Left colon (tissue), 2 donors: ENCODE data around the gene ZDHHC8. TPM values are rescaled to one million over a fixed set of nuclear protein-coding genes. Genes with fewer than 3 reads are reported as not detected.

Experiments
- ATAC-seq: fragments of 200-7000 bp; cut with Tn5 transposase; one replicate; pipeline ENCODE4 v1.9.1; 2020; ENCODE audit warnings: mild to moderate bottlenecking, moderate library complexity
- DNase-seq, 2 donors: peaks; one replicate each; pipeline ENCODE4 v3.0.0-alpha.2; 2020
- intact Hi-C, 2 donors: fragments of 100-400 bp; cut with DNase I in 1 of 2; cut with micrococcal nuclease in 1 of 2; formaldehyde crosslinking; loops; one replicate each; pipeline versions ENCODE4 v1.11.2 to v1.14.0; 2022; cut with DNase I, micrococcal nuclease
- long read RNA-seq: library from polyadenylated mRNA; unstranded; transcript quantifications from one replicate; pipeline ENCODE4 v2.0.0, GENCODE V29; 2021
- total RNA-seq, 2 donors: library from RNA; stranded (reverse); fragmentation: NEBNext Ultra II Directional; extraction: Animal tissue kit (Norgen Biotek cat#: 25700); gene quantifications; one replicate each; pipeline ENCODE4 v1.2.1, GENCODE V29; 2021
- donor health status: DM: no; HTN: no; CAD: no.
- donor health status: DM: yes; HTN: yes; CAD: no.

The ZDHHC8 gene, protein sequence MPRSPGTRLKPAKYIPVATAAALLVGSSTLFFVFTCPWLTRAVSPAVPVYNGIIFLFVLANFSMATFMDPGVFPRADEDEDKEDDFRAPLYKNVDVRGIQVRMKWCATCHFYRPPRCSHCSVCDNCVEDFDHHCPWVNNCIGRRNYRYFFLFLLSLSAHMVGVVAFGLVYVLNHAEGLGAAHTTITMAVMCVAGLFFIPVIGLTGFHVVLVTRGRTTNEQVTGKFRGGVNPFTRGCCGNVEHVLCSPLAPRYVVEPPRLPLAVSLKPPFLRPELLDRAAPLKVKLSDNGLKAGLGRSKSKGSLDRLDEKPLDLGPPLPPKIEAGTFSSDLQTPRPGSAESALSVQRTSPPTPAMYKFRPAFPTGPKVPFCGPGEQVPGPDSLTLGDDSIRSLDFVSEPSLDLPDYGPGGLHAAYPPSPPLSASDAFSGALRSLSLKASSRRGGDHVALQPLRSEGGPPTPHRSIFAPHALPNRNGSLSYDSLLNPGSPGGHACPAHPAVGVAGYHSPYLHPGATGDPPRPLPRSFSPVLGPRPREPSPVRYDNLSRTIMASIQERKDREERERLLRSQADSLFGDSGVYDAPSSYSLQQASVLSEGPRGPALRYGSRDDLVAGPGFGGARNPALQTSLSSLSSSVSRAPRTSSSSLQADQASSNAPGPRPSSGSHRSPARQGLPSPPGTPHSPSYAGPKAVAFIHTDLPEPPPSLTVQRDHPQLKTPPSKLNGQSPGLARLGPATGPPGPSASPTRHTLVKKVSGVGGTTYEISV
- total RNA-seq: 10 to 100 TPM; 36.9 to 37.0 TPM
- long read RNA-seq, partial matches to known transcripts: 6 of 18 reads
- long read RNA-seq, other reads (novel, unspliced or antisense): 12 of 18 reads

DNA sequence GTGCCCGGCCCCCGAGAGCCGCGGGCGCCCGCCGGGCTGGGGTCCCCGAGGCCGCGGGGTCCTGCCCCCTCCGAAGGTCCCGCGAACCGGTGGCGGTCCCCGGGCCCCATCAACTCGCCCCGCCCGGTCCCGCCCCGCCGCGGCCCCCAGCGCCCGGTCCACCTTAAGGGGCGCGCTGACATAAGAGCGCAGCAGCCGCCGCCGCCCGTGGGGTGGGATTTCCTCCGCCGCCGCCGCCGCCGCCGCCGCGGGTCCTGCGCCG is at the start of gene ZDHHC8:
Gene ZDHHC8, plus strand, starts transcription at position 208 of the 262 bp plus-strand sequence. CDS start 144 bp downstream, outside the sequence.
- intact Hi-C loops: no loop called here
- DNase-seq: peak in 1 of 2 donors; percentile 65
- peak; percentile 56 for ATAC-seq

DNA sequence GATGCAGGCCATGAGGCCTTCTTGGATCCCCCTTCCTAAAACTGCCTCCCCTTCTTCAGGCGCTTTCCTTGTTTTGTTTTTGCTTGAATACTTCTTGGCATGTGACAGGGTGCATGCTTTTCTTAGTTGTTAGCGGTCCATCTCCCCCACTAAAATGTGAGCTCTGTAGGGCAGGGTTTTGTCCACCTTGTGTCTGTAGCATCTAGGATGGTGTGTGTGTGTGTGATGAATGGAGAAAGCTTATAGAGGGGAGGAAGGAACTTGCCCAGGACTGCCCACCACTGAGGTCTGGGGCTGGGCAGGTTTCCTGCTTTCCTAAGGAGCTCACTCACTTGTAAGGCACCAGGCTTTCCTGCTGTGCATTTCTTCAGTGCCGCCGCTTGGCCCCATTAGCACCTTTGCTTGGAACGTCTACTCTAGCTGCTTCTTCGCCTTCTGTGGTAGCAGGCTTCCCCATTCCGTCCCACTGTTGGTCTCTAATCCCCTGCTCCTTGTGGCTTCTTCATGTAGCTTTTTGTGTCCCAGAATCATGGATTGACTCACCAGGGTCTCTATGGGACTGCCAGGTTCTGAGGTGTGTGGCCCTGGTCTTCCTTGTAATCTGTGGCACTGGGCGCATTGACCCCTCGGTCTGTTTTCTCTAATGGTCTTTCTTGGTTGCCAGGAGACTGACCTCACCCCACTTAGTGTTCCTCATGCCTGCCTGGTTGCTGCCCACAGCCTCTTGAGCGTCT is 48.3 kb upstream of the ZDHHC8 start:
- intact Hi-C loops: no loop called here
- no peak for DNase-seq
- ATAC-seq: no peak

DNA sequence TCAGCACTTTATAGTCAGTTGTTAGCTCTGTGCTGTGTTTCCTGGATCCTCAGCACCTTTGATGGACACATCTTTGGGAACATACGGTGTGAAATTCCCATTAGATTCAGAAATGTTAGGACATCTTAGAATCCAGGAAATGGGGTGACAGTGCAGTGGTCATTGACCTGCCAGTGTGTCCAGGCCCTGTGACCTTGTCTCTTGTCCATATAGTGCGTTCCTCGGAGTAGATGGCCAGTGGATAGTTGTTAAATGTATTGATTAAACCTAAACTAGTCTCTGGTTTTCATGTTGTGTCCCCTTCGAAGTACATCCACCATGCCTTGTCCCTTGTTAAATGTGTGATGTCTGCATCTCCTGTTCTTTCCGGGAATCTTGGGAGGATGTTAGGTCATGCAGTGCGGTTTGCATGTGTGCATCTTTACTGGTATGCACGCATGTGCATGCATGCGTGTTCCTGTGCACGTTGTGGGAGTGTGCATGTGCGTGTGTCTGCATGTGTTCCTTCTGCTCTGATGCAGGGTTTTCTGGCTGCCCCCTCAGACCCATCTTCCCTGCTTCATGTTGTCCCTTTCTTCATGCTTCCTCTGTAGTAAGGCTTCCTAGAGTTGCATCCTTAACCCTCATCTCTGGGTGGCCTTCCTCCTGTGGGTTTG is 47.6 kb upstream of the ZDHHC8 start:
- intact Hi-C loops: no loop called here
- ATAC-seq (no peak), DNase-seq (no peak)

DNA sequence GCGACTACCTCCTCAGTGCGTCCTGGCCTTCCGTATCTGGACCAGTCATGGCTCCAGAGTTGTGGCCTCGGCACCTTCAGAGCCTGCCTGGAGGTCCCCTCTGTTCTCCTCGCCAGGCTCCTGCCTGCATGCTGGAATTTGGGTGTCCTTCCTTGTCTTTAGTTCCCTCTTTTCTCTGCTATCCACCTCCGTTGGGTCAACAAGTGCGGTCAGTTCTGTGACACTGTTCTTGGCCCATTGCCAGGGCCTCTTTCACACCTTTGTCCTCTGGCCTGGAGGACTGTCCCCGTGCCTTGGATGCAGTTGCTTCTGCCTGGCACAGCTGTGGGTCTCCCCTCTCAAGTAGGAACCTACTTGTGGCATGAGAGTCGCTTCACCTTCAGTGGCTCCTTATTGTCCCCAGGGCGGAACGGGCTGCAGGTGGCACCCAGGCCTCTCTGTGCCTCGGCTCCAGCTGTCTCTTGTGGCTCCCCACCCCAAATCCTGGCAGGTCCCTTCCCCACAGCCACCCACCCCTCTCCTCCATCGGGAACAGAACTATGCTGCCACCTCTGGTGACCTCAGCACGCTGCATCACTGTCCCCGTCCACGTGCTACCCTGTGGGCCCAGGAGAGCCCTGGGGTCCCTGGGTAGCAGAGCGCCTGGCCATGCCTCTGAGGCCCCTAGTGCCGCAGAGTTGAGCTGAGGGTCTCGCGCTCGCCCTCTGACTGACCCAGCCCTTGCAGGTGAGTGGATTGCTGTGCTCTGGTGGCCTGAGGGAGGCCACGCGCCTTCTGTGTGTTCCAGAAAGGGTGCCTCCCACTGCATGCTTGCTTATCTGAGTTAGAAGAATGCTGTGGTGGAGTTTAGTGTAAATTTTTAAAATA is 46.8 kb upstream of the ZDHHC8 start:
- intact Hi-C loops: no loop called here
- DNase-seq (no peak), ATAC-seq (no peak)

DNA sequence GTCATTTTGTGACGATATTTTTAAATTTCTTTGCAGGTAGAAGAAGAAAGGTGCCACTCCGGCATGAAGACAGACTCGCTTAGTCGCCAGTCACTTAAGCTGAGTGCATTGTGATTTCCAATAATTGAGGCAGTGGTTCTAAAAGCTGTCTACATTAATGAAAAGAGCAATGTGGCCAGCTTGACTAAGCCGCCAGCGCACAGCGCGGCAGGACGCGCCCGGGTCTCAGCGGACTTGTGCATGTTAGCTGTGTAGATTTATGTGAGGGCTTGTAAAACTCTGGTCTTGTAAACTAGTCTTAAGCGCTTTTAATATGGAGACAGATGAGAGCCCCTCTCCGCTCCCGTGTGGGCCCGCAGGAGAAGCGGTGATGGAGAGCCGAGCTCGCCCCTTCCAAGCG is 46.0 kb upstream of the ZDHHC8 start:
- DNase-seq (no peak), ATAC-seq (no peak)
- intact Hi-C loops: no loop called here

DNA sequence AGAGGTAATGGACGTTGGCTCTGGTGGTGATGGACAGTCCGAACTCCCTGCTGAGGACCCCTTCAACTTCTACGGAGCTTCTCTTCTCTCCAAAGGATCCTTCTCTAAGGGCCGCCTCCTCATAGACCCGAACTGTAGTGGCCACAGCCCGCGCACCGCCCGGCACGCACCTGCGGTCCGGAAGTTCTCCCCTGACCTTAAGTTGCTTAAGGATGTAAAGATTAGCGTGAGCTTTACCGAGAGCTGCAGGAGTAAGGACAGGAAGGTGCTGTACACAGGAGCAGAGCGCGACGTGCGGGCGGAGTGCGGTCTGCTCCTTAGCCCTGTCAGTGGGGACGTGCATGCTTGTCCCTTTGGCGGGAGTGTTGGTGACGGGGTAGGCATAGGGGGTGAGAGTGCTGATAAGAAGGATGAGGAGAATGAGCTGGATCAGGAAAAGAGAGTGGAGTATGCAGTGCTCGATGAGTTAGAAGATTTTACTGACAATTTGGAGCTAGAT is 45.5 kb upstream of the ZDHHC8 start:
- ATAC-seq (no peak), DNase-seq (no peak)
- intact Hi-C loops: no loop called here

DNA sequence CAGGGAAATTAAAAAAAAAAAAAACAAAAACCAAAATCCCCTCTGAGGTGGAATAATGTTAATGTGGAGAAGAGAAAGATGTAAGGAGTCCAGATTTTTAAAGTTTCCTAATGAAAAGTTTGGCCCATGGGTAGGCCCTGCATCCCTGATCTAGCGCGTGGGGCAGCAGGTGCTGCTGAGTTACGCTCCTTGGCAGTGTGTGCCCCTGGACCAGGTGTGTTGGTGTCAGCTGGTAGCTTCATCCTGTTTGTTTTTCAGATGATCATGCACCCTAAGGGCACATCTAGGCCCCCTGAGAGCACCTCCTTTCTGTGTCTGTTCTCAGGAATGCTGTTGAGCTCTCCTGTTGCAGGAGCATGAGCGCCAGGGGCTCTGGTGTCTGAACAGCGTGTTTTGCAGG is 44.8 kb upstream of the ZDHHC8 start:
- intact Hi-C loops: no loop called here
- no peak for DNase-seq

DNA sequence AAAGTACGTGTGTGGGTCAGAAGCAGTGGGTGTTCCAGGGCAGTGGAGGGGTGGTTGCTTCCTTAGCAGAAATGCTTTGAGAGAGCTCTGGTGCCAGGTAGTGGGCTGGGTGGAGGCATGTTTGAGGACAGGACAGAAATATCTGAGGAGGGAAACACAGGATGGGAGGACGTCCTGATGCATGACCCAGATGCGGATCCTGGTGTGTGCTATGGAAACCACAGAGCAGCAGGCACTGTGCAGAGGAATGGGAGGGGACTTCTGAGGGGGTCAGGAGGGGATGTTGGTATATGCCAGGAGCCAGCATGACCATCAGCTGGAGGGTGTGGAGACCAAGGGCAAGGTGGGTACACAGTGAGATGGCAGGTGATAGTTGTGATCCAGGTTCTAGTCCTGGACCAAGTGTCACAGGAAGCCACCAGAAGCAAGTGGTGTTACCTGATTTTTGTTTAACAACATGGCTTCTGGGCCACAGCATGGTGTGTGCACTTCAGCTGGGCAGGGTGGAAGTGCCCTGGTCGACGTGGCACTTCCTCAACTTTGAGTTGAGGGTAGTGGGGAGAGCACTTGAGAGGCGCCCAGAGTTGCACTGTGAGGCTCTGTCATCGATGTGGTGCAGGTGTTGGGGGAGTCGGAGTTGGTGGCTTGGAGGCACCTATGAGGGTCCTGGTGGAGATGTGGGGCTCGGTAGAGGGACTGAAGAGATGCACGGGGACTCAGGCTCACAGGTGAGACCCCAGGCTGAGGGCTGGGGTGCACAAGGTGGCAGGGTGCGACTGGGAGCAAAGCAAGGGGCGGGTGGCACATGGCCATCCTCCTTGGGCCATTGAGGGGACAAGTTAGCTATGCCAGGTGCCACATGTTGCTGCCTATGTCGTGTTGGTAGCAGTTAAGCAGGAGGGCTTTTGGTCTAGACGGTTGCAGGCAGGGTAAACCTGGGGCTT is 44.0 kb upstream of the ZDHHC8 start:
- no peak for ATAC-seq
- no peak for DNase-seq
- intact Hi-C loops: no loop called here

More for the DNA sequence above, 44.8 kb upstream of the ZDHHC8 start:
- ATAC-seq: no peak

DNA sequence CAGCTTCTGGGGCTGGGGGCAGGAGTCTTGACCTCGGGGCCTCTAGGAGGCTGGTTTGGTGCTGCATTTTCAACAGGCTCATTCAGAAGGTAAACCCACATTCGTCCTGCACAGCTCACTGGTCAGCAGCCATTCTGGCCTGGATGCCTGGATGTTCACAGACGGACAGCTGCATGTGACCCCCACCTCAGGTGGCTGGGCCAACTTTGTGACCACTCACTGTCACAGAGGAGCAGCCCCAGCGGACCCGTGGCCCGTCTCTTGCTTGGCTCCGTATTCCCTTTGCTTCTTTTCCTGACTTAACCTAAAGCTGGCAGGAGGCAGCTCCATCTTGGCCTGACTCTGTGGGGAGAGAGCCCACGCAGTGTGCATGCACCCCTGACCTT is 43.3 kb upstream of the ZDHHC8 start:
- DNase-seq: no peak
- no peak for ATAC-seq
- intact Hi-C loops: no loop called here

DNA sequence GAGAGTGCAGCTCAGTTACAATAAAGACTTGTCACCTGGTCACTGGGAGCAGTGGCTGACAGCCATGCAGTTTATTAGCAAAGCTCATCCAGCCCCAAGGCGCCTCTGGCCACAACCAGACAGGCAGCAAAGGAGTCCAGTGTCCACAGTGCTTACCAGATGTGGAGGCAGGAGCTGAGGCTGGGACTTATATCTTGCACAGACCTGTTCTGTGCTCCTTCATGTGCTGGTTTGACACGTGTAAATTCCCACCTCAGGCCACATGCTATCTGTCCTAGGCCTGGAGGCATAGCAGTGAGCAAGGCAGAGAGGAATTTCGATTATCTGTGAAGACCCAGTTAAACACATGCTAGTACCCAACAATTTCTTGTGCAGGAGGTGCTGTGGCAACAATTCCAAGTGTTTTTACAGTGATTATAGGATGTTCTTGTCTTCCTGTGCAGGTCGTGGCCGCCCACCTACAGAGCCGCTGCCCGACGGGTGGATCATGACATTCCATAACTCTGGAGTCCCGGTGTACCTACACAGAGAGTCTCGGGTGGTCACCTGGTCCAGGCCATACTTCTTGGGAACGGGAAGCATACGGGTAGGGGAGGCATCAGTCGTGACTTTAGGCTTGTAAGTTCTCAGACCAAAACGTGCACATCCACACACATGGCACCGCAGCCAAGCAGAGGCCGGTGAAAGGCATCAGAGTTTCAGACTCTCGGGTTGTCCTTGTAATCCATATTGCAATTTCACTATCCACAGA is 42.2 kb upstream of the ZDHHC8 start:
- no peak for DNase-seq
- intact Hi-C loops: no loop called here
- no peak for ATAC-seq

DNA sequence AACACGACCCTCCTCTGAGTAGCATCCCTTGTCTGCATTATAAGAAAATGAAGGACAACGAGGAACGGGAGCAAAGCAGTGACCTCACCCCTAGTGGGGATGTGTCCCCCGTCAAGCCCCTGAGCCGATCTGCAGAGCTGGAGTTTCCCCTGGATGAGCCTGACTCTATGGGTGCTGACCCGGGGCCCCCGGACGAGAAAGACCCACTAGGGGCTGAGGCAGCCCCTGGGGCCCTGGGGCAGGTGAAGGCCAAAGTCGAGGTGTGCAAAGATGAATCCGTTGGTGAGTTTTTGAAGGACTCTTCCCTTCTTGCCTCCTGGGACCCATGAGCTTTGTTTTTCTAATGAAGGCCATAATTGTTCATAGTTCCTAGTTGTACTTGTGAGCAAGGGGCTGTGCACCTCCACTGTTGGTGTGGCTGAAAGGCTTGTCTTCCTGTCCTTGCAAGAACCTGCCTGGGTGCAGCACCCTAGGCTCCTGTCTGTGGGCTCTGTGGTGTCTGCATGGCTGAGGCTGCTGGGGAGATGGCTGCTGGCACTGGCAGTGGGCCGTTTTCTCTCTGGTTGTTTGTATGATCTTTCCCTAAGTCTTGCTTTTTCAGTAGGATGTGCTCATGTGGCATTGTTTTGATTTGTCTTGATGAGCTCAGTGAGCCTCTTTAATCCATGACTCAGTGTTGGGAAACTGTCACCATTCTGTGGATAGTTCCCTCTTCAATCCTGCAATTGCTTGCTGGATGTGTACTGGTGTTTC is 41.5 kb upstream of the ZDHHC8 start:
- intact Hi-C loops: no loop called here
- DNase-seq (no peak), ATAC-seq (no peak)

DNA sequence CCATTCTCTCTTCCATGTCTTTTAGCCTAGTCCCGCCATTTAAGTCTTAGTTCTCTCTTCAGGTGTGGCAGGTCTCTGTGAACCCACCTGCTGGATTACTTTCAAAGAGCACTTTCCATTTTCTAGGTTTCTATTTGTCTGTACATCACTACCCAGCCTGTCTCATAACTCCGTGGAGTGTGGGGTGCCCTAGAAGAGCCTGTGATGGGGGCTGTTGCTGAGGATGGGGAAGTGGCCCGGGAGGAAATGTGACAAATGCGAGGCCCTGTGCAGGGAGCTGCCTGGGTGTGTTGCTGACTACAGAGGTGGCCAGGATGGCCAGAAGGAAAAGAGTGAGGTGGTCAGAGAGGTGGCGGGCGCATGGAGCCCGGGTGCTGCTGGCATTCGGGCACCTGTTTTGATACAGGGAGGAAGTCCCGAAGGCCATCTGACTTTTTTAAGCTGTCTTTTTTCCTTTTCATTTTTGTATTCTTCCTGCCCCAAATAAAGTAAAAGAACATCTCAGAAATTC is 40.8 kb upstream of the ZDHHC8 start:
- DNase-seq: no peak
- ATAC-seq: no peak
- intact Hi-C loops: no loop called here

DNA sequence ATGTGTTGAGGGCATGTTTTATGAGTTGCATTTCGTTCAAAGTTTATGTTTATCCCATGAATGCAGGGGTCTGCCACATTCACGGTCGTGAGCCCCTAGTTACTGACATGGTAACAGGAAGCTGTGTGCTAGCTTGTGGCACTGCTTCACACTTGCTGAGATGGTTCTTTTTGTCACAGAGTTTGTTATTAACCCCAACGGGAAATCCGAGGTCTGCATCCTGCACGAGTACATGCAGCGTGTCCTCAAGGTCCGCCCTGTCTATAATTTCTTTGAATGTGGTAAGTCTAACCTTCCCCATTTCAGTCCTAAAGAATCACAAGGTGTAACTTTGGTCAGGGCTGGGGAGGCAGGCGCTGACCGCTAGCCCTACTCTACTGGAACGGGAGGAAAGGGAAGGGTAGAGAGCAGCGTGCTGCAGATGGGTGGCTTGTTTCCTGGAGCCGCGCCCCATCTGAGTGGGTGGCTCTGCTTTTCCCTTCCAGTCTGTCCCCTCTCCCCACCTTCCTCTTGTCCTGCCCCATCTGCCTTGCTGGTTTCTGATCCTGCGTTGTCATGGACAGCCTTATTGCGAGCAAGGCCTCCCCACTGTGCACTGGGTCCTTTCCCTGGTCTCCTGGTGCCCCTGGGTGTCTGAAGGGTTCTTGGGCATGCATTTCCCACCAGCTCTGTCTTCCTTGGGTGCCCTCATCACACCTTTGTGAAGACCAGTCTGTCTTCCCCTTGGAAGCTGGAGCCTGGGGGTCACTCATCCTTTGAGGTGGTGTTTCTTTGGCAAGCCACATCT is 39.7 kb upstream of the ZDHHC8 start:
- DNase-seq: no peak
- ATAC-seq: no peak
- intact Hi-C loops: no loop called here

DNA sequence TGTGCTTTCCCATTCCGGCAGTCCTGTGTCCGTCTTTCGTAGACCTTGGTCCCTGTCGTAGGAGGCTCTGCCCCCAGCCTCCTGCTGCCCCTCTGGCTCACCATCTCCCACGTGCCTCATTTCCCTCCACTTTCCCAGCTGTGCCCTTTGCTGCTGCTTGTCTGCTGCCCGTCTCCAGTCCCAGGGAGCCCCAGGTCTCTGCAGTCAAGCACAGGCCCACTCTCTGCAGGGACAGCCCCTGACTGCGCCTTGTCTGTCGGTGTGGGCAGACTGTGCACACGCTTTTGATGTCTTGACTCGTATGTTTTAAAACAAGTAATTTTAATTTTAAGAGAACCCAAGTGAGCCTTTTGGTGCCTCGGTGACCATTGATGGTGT is 39.1 kb upstream of the ZDHHC8 start:
- intact Hi-C loops: no loop called here
- ATAC-seq: no peak
- DNase-seq: no peak
